MCF 10A (cell line): Measurements from ENCODE around the gene ANO3. TPM values are rescaled to one million over a fixed set of nuclear protein-coding genes. Genes with fewer than 3 reads are reported as not detected.
"Not testable (repeated sequence)": the region's sequence is repeated elsewhere in the genome, so short reads cannot be mapped to it uniquely, and the experiment has no call there.

Experiments
- BruUV-seq: library from RNA; stranded (reverse); fragments of 400-500 nt; replicated peaks from 2 replicates; lab custom pipeline; 2021; lab: Mats Ljungman, UMichigan
- CTCF ChIA-PET: fragments of 300-600 bp; sonication (Branson Sonifier 250); formaldehyde crosslinking; extraction: SDS; loops from one replicate; lab custom pipeline; 2021; ENCODE audit warnings: antibody characterized with exemption, inconsistent platforms; lab: Yijun Ruan, JAX
- POLR2A ChIA-PET: fragments of 300-600, 350-650 bp; sonication (Branson Sonifier 250); formaldehyde crosslinking; extraction: SDS; loops from one replicate; lab custom pipeline; 2020; ENCODE audit warnings: antibody characterized with exemption, inconsistent platforms; lab: Yijun Ruan, JAX
- DNase-seq: peaks from one replicate; pipeline ENCODE4 v3.0.0-alpha.2; 2018; ENCODE audit not compliant: unreplicated experiment
- H3K27ac Mint-ChIP-seq: one replicate; pipeline ENCODE4 v1.8.0; 2022; ENCODE audit warnings: mild to moderate bottlenecking, low read depth, mixed read lengths; ENCODE audit not compliant: unreplicated experiment
- H3K27me3 Mint-ChIP-seq: one replicate; pipeline ENCODE4 v1.8.0; 2022; ENCODE audit warnings: mixed read lengths; ENCODE audit not compliant: insufficient read depth, unreplicated experiment
- H3K36me3 Mint-ChIP-seq: one replicate; pipeline ENCODE4 v1.8.0; 2022; ENCODE audit warnings: mild to moderate bottlenecking, moderate library complexity, mixed read lengths; ENCODE audit not compliant: insufficient read depth, unreplicated experiment
- H3K4me1 Mint-ChIP-seq: one replicate; pipeline ENCODE4 v1.8.0; 2022; ENCODE audit warnings: mixed read lengths; ENCODE audit not compliant: insufficient read depth, unreplicated experiment
- H3K4me3 Mint-ChIP-seq: one replicate; pipeline ENCODE4 v1.8.0; 2022; ENCODE audit warnings: mild to moderate bottlenecking, moderate library complexity, mixed read lengths; ENCODE audit not compliant: unreplicated experiment
- H3K9me3 Mint-ChIP-seq: one replicate; pipeline ENCODE4 v1.8.0; 2022; ENCODE audit warnings: mixed read lengths; ENCODE audit not compliant: unreplicated experiment
- CTCF ChIP-seq: fragments of 200-600 bp; IDR thresholded peaks from one replicate; pipeline ENCODE4 v1.8.0; 2022; ENCODE audit warnings: antibody characterized with exemption, mild to moderate bottlenecking; ENCODE audit not compliant: unreplicated experiment
- intact Hi-C: fragments of 100-400 bp; cut with micrococcal nuclease; formaldehyde crosslinking; loops from 2 replicates; pipeline ENCODE4 v1.14.1; 2022
- total RNA-seq: library from RNA; stranded (reverse); gene quantifications from 2 replicates; pipeline ENCODE4 v1.2.3, GENCODE V29; 2022

ANO3 gene
- total RNA-seq, 1 experiment from 2014 or later, result not detected

GRCh38 chr11:26623076-26623659, 291.2 kb downstream of the ANO3 start:
- no peaks in the 10 kb centered on the region for H3K27me3 Mint-ChIP-seq
- TF ChIP-seq CTCF, result no peak
- ChIA-PET POLR2A (interaction anchor here (0.6 kb wide), 1 partner anchor 44 kb away, joined by 3 read pairs; no protein-coding TSS in a partner anchor), CTCF (interaction anchor here (0.6 kb wide), 1 partner anchor 47 kb away, joined by 3 read pairs; no protein-coding TSS in a partner anchor)
- H3K4me3 Mint-ChIP-seq, result no peak overlapping the region
- H3K4me1 Mint-ChIP-seq, result peaks cover 26% of the 10 kb centered on the region
- BruUV-seq, result no TSS peak
- no peaks in the 10 kb centered on the region for H3K9me3 Mint-ChIP-seq
- H3K27ac Mint-ChIP-seq, result peak overlapping the region; percentile 24
- intact Hi-C loops, result loop anchor here (5.0 kb wide), 1 partner anchor 41 kb away; no protein-coding TSS in a partner anchor
- H3K36me3 Mint-ChIP-seq, result no peaks in the 10 kb centered on the region
- DNase-seq, result peak; percentile 47

GRCh38 chr11:26626346-26626745, 294.4 kb downstream of the ANO3 start:
- no peaks in the 10 kb centered on the region for H3K36me3 Mint-ChIP-seq
- intact Hi-C loops, result no loop called here
- no peak overlapping the region for H3K27ac Mint-ChIP-seq
- ChIA-PET CTCF (interaction anchor here (0.6 to 1.2 kb wide), 2 partner anchors 75 to 555 kb away, joined by 3 to 5 read pairs; no protein-coding TSS in a partner anchor), POLR2A (interaction anchor here (0.7 kb wide), 1 partner anchor 146 kb away, joined by 3 read pairs; no protein-coding TSS in a partner anchor)
- H3K4me3 Mint-ChIP-seq, result no peak overlapping the region
- H3K4me1 Mint-ChIP-seq, result peaks cover 17% of the 10 kb centered on the region
- TF ChIP-seq CTCF, result no peak
- no peaks in the 10 kb centered on the region for H3K9me3 Mint-ChIP-seq
- DNase-seq, result peak; percentile 9
- BruUV-seq, result no TSS peak
- H3K27me3 Mint-ChIP-seq, result no peaks in the 10 kb centered on the region

- no peaks in the 10 kb centered on the region for H3K9me3 Mint-ChIP-seq
- H3K27me3 Mint-ChIP-seq, result no peaks in the 10 kb centered on the region
- no peak overlapping the region for H3K27ac Mint-ChIP-seq
- CTCF ChIA-PET, result no interaction called here
- no peak for TF ChIP-seq CTCF
- H3K4me3 Mint-ChIP-seq, result no peak overlapping the region
- intact Hi-C loops, result no loop called here
- BruUV-seq, result no TSS peak
- POLR2A ChIA-PET, result no interaction called here
- DNase-seq, result no peak
- H3K4me1 Mint-ChIP-seq, result no peaks in the 10 kb centered on the region
- H3K36me3 Mint-ChIP-seq, result no peaks in the 10 kb centered on the region
Measured at GRCh38 chr11:26632691-26633159, 300.8 kb downstream of the ANO3 start.

GRCh38 chr11:26643314-26643713, 311.4 kb downstream of the ANO3 start:
- H3K4me3 Mint-ChIP-seq, POLR2A ChIA-PET, DNase-seq, H3K27me3 Mint-ChIP-seq, BruUV-seq, H3K9me3 Mint-ChIP-seq, H3K4me1 Mint-ChIP-seq, H3K36me3 Mint-ChIP-seq, intact Hi-C loops, H3K27ac Mint-ChIP-seq: not testable (repeated sequence)
- CTCF ChIA-PET, result interaction anchor here (0.6 to 1.2 kb wide), 5 partner anchors 68 to 589 kb away, joined by 3 to 5 read pairs (median 3); no protein-coding TSS in a partner anchor
